Fibroblast of lung (primary cell): ENCODE measurements around the gene HIP1. TPM values are rescaled to one million over a fixed set of nuclear protein-coding genes. Genes with fewer than 3 reads are reported as not detected.

Source experiments
- DNase-seq, 2 donors: peaks; one replicate each; pipeline versions ENCODE4 v3.0.0 to v3.0.0-alpha.2; 2010; ENCODE audit warnings: low read depth in 2 of 2
- H2AFZ ChIP-seq: 2 replicates; pipeline ENCODE4 v1.5.1; 2012; ENCODE audit warnings: low read length, control low read depth, inconsistent platforms
- H3K27ac ChIP-seq: 2 replicates; pipeline ENCODE4 v1.5.1; 2011; ENCODE audit warnings: low read length, control low read depth; ENCODE audit not compliant: insufficient read depth
- H3K27me3 ChIP-seq: 2 replicates; pipeline ENCODE4 v1.5.1; 2011; ENCODE audit warnings: mild to moderate bottlenecking, low read length; ENCODE audit not compliant: control insufficient read depth, insufficient read depth
- H3K36me3 ChIP-seq: 2 replicates; pipeline ENCODE4 v1.5.1; 2011; ENCODE audit warnings: low read length; ENCODE audit not compliant: control insufficient read depth, insufficient read depth
- H3K4me1 ChIP-seq: 2 replicates; pipeline ENCODE4 v1.5.1; 2011; ENCODE audit warnings: low read length; ENCODE audit not compliant: control insufficient read depth, insufficient read depth; ENCODE audit errors: extremely low read depth
- H3K4me2 ChIP-seq: 2 replicates; pipeline ENCODE4 v1.5.1; 2011; ENCODE audit warnings: low read length, control low read depth; ENCODE audit not compliant: insufficient read depth; ENCODE audit errors: extremely low read depth
- H3K4me3 ChIP-seq, 4 experiments: fragments of 200-600 bp in 1 of 4; sonication (generic) in 1 of 4; replicated peaks in 1 of 4; 2 replicates each; pipeline ENCODE4 v1.5.1; 2011 to 2016; ENCODE audit warnings: low read length in 4 of 4, low read depth in 3 of 4, mild to moderate bottlenecking in 3 of 4, control low read depth in 2 of 4, inconsistent platforms in 1 of 4, mixed read lengths in 1 of 4; ENCODE audit not compliant: insufficient read depth in 1 of 4; ENCODE audit errors: control extremely low read depth in 1 of 4
- H3K79me2 ChIP-seq: 2 replicates; pipeline ENCODE4 v1.5.1; 2012; ENCODE audit warnings: mild to moderate bottlenecking, low read length, inconsistent platforms; ENCODE audit not compliant: control insufficient read depth, insufficient read depth
- H3K9ac ChIP-seq: 2 replicates; pipeline ENCODE4 v1.5.1; 2011; ENCODE audit warnings: mild to moderate bottlenecking, low read length, control low read depth; ENCODE audit not compliant: insufficient read depth
- H3K9me3 ChIP-seq: 2 replicates; pipeline ENCODE4 v1.5.1; 2012; ENCODE audit warnings: low read depth, low read length; ENCODE audit not compliant: control insufficient read depth, insufficient read depth
- H4K20me1 ChIP-seq: 2 replicates; pipeline ENCODE4 v1.5.1; 2011; ENCODE audit warnings: low read length; ENCODE audit not compliant: control insufficient read depth, insufficient read depth; ENCODE audit errors: extremely low read depth
- CTCF ChIP-seq, 2 donors: IDR thresholded peaks in 1 of 2; conservative IDR thresholded peaks in 1 of 2; 1 replicate in 1 of 2; 2 replicates in 1 of 2; pipeline ENCODE4 v1.5.1; 2011 to 2012; ENCODE audit warnings: low read length in 2 of 2, control low read depth in 1 of 2, inconsistent platforms in 1 of 2, low read depth in 1 of 2, mild to moderate bottlenecking in 1 of 2
- EZH2 ChIP-seq: IDR thresholded peaks from 2 replicates; pipeline ENCODE4 v1.5.1; 2012; ENCODE audit warnings: low read length, control low read depth, mild to moderate bottlenecking; ENCODE audit errors: missing control alignments
- polyA plus RNA-seq, 2 donors: library from polyadenylated mRNA; depleted of rRNA in 1 of 2; stranded (reverse) in 1 of 2; unstranded in 1 of 2; fragments of >200 nt; gene quantifications; 2 replicates each; pipeline ENCODE4 v1.2.1, GENCODE V29; 2011 to 2012; ENCODE audit warnings: missing spikeins in 1 of 2
- total RNA-seq: library from RNA; depleted of rRNA; stranded (reverse); fragments of >200 nt; gene quantifications from 2 replicates; pipeline ENCODE4 v1.2.1, GENCODE V29; 2014

HIP1 gene
- total and polyA plus RNA-seq, 2 donors (not counting 1 experiment from before 2014, with no cell fraction given): 27.2 to 31.3 TPM

- H3K27ac ChIP-seq: no peak overlapping the region
- no peak overlapping the region for H3K9ac ChIP-seq
- peaks cover 2% of the 10 kb centered on the region for H3K4me1 ChIP-seq
- H3K27me3 ChIP-seq: no peaks in the 10 kb centered on the region
- no peak overlapping the region for H3K4me2 ChIP-seq
- TF ChIP-seq CTCF (conservative IDR thresholded peaks at IDR 0.05 in 1 of 2, IDR thresholded peaks at IDR 0.05 in 1 of 2; ENCODE audit: low read depth in 1 of 2, low read length in 2 of 2): no peak
- no peak for TF ChIP-seq EZH2
- H3K4me3 ChIP-seq: no peak overlapping the region
- no peaks in the 10 kb centered on the region for H3K36me3 ChIP-seq
- no peaks in the 10 kb centered on the region for H3K9me3 ChIP-seq
- no peaks in the 10 kb centered on the region for H3K79me2 ChIP-seq
- H2AFZ ChIP-seq: no peak overlapping the region
- H4K20me1 ChIP-seq: no peaks in the 10 kb centered on the region
- no peak for DNase-seq
These were observed 75.3 kb downstream of the HIP1 start for GRCh38 chr7:75663302-75663907.

GRCh38 chr7:75662579-75663301, 76.0 kb downstream of the HIP1 start:
- no peaks in the 10 kb centered on the region for H3K27me3 ChIP-seq
- no peaks in the 10 kb centered on the region for H3K36me3 ChIP-seq
- H3K4me3 ChIP-seq: no peak overlapping the region
- peaks cover 2% of the 10 kb centered on the region for H3K4me1 ChIP-seq
- no peak overlapping the region for H2AFZ ChIP-seq
- H3K9me3 ChIP-seq: no peaks in the 10 kb centered on the region
- H3K4me2 ChIP-seq: no peak overlapping the region
- no peak overlapping the region for H3K9ac ChIP-seq
- no peak for DNase-seq
- H3K79me2 ChIP-seq: no peaks in the 10 kb centered on the region
- no peaks in the 10 kb centered on the region for H4K20me1 ChIP-seq
- H3K27ac ChIP-seq: no peak overlapping the region
- TF ChIP-seq EZH2: no peak
- TF ChIP-seq CTCF (conservative IDR thresholded peaks at IDR 0.05 in 1 of 2, IDR thresholded peaks at IDR 0.05 in 1 of 2; ENCODE audit: low read depth in 1 of 2, low read length in 2 of 2): no peak

GRCh38 chr7:75660566-75661215, 78.0 kb downstream of the HIP1 start:
- DNase-seq: no peak
- H3K27me3 ChIP-seq: no peaks in the 10 kb centered on the region
- no peak overlapping the region for H3K27ac ChIP-seq
- H2AFZ ChIP-seq: no peak overlapping the region
- H3K4me3 ChIP-seq: no peak overlapping the region
- H3K79me2 ChIP-seq: no peaks in the 10 kb centered on the region
- no peak overlapping the region for H3K9ac ChIP-seq
- no peaks in the 10 kb centered on the region for H3K9me3 ChIP-seq
- H3K4me1 ChIP-seq: peaks cover 2% of the 10 kb centered on the region
- no peaks in the 10 kb centered on the region for H3K36me3 ChIP-seq
- H3K4me2 ChIP-seq: no peak overlapping the region
- TF ChIP-seq CTCF (conservative IDR thresholded peaks at IDR 0.05 in 1 of 2, IDR thresholded peaks at IDR 0.05 in 1 of 2; ENCODE audit: low read depth in 1 of 2, low read length in 2 of 2): no peak
- no peak for TF ChIP-seq EZH2
- no peaks in the 10 kb centered on the region for H4K20me1 ChIP-seq
